Neural cell (in vitro differentiated cells): Measurements from ENCODE around the gene GUCA2B.

Experiments
- POLR2AphosphoS5 ChIP-seq: IDR thresholded peaks from 2 replicates; pipeline ENCODE4 v1.6.1; 2012
- RAD21 ChIP-seq: fragments of 450-650 bp; conservative IDR thresholded peaks from 2 replicates; pipeline ENCODE4 v1.6.1; 2014; ENCODE audit warnings: antibody characterized with exemption, mild to moderate bottlenecking, moderate library complexity
- TF ChIP-seq, protein P1 (sequence below): fragments of 450-650 bp; IDR thresholded peaks from 2 replicates; pipeline ENCODE4 v1.5.1; 2014; ENCODE audit warnings: antibody characterized with exemption, mild to moderate bottlenecking, moderate library complexity; ENCODE audit not compliant: poor library complexity, severe bottlenecking

DNA sequence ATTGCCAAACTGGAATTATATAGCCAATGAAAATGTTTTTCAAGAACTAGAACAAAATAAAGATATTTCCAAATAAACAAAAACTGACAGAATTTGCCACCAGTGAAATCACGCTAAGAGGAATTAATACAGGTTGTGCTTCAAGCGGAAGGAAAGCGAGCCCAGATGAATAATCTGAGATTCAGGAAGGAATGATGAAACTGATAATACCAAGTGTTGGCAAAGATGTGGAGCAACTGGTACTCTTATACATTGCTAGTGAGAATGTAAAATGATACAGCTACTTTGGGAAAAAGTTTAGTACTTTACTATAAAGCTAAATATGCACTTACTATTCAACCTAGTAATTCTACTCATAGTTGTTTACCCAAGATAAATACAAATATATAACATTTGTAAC lies 30.8 kb upstream of the GUCA2B start:
- TF ChIP-seq RAD21 = no peak
- no peak for TF ChIP-seq POLR2AphosphoS5
- TF ChIP-seq, protein P1, sequence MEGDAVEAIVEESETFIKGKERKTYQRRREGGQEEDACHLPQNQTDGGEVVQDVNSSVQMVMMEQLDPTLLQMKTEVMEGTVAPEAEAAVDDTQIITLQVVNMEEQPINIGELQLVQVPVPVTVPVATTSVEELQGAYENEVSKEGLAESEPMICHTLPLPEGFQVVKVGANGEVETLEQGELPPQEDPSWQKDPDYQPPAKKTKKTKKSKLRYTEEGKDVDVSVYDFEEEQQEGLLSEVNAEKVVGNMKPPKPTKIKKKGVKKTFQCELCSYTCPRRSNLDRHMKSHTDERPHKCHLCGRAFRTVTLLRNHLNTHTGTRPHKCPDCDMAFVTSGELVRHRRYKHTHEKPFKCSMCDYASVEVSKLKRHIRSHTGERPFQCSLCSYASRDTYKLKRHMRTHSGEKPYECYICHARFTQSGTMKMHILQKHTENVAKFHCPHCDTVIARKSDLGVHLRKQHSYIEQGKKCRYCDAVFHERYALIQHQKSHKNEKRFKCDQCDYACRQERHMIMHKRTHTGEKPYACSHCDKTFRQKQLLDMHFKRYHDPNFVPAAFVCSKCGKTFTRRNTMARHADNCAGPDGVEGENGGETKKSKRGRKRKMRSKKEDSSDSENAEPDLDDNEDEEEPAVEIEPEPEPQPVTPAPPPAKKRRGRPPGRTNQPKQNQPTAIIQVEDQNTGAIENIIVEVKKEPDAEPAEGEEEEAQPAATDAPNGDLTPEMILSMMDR = no peak
